Lower leg skin (tissue), 4 donors: Measurements from ENCODE around the gene TRMT6. TPM values are rescaled to one million over a fixed set of nuclear protein-coding genes. Genes with fewer than 3 reads are reported as not detected.

Experiments used
- DNase-seq, 2 donors: peaks; one replicate each; pipeline ENCODE4 v3.0.0-alpha.2; 2019; ENCODE audit warnings: low spot score in 2 of 2
- H3K4me3 ChIP-seq: fragments of 200-600 bp; sonication (generic); 2 replicates; pipeline ENCODE4 v1.5.1; 2017; ENCODE audit warnings: mild to moderate bottlenecking, low read depth; ENCODE audit not compliant: poor library complexity, severe bottlenecking
- CTCF ChIP-seq, 3 donors: fragments of 450-650 bp; IDR thresholded peaks; one replicate each; pipeline ENCODE4 v1.5.1; 2016; ENCODE audit warnings: antibody characterized with exemption in 3 of 3, mild to moderate bottlenecking in 3 of 3, moderate library complexity in 2 of 3
- POLR2A ChIP-seq, 2 donors: fragments of 450-650 bp; IDR thresholded peaks; one replicate each; pipeline ENCODE4 v1.6.1; 2016 to 2017; ENCODE audit warnings: antibody characterized with exemption in 2 of 2, mild to moderate bottlenecking in 1 of 2, moderate library complexity in 1 of 2
- WGBS, 2 donors: methylation state at CpG; one replicate each; pipeline ENCODE4 v1.1.5; 2018; 5-methylcytosine and 5-hydroxymethylcytosine counted together
- intact Hi-C: fragments of 100-400 bp; cut with DNase I; formaldehyde crosslinking; loops from one replicate; pipeline ENCODE4 v1.15.0; 2023; ENCODE audit warnings: low total_unique reads
- total RNA-seq, 4 donors: library from RNA; depleted of rRNA; stranded (reverse); fragments of >200 nt; gene quantifications; one replicate each; pipeline ENCODE4 v1.1.0, GENCODE V29; 2016

Gene TRMT6
- total RNA-seq, 4 donors from 2014 or later: 10.2 to 16.1 (median 11.4) TPM

GRCh38 chr20:5969940-5970339 lies 19.6 kb upstream of the TRMT6 start:
- intact Hi-C loops: no loop called here
- no peak for TF ChIP-seq CTCF (IDR thresholded peaks at IDR 0.05)
- no peak for TF ChIP-seq POLR2A (IDR thresholded peaks at IDR 0.05)
- no peak for DNase-seq
- H3K4me3 ChIP-seq: no peak overlapping the region

- no peak for DNase-seq
- WGBS, 2 donors: 81 to 86% methylated on average over 9 of the region's 9 CpGs
- intact Hi-C loops: no loop called here
- TF ChIP-seq POLR2A (IDR thresholded peaks at IDR 0.05) (no peak), CTCF (IDR thresholded peaks at IDR 0.05) (no peak)
- no peak overlapping the region for H3K4me3 ChIP-seq
Measured at GRCh38 chr20:5969348-5969935, 19.1 kb upstream of the TRMT6 start.

- WGBS, 2 donors: 96 to 99% methylated on average over 3 of the region's 3 CpGs
- no peak overlapping the region for H3K4me3 ChIP-seq
- TF ChIP-seq POLR2A (IDR thresholded peaks at IDR 0.05): no peak
- no peak for TF ChIP-seq CTCF (IDR thresholded peaks at IDR 0.05)
- no peak for DNase-seq
- intact Hi-C loops: no loop called here
Measured at GRCh38 chr20:5968462-5968861, 18.1 kb upstream of the TRMT6 start.

- 94 to 95% methylated on average over 6 of the region's 6 CpGs for WGBS, 2 donors
- no peak overlapping the region for H3K4me3 ChIP-seq
- DNase-seq: no peak
- intact Hi-C loops: no loop called here
- no peak for TF ChIP-seq POLR2A (IDR thresholded peaks at IDR 0.05)
- no peak for TF ChIP-seq CTCF (IDR thresholded peaks at IDR 0.05)
Measured at GRCh38 chr20:5967469-5967868, 17.1 kb upstream of the TRMT6 start.

GRCh38 chr20:5949943-5950270 lies 426 bp downstream of the TRMT6 start:
- DNase-seq: no peak
- peak overlapping the region; percentile 61 for H3K4me3 ChIP-seq
- TF ChIP-seq POLR2A (IDR thresholded peaks at IDR 0.05) (no peak), CTCF (IDR thresholded peaks at IDR 0.05) (no peak)
- 0 to 1% methylated on average over 11 of the region's 11 CpGs for WGBS, 2 donors
- intact Hi-C loops: no loop called here

- TF ChIP-seq POLR2A (IDR thresholded peaks at IDR 0.05) (no peak), CTCF (IDR thresholded peaks at IDR 0.05) (no peak)
- intact Hi-C loops: no loop called here
- no peak overlapping the region for H3K4me3 ChIP-seq
- 87 to 91% methylated on average over 6 of the region's 6 CpGs for WGBS, 2 donors
- DNase-seq: no peak
Measured at GRCh38 chr20:5947276-5947675, 3.1 kb downstream of the TRMT6 start.
